IPS-20b (cell line): ENCODE data around the gene UGGT2.
"Not testable (repeated sequence)": the region's sequence is repeated elsewhere in the genome, so short reads cannot be mapped to it uniquely, and the experiment has no call there.

Experiments used
- H3K27ac ChIP-seq: one replicate; pipeline ENCODE4 v1.5.1; 2013; ENCODE audit warnings: low read length
- H3K27me3 ChIP-seq: 2 replicates; pipeline ENCODE4 v1.6.1; 2013; ENCODE audit warnings: mild to moderate bottlenecking, low read length, inconsistent platforms; ENCODE audit not compliant: insufficient read depth
- H3K36me3 ChIP-seq: 2 replicates; pipeline ENCODE4 v1.6.1; 2013; ENCODE audit warnings: low read depth, mild to moderate bottlenecking, inconsistent platforms, low read length, moderate library complexity; ENCODE audit not compliant: insufficient read depth
- H3K4me1 ChIP-seq: 2 replicates; pipeline ENCODE4 v1.6.1; 2013; ENCODE audit warnings: mild to moderate bottlenecking, control low read depth, inconsistent platforms, low read length, moderate library complexity; ENCODE audit not compliant: insufficient read depth
- H3K4me3 ChIP-seq: 2 replicates; pipeline ENCODE4 v1.5.1; 2013; ENCODE audit warnings: mild to moderate bottlenecking, low read length, inconsistent platforms
- H3K9ac ChIP-seq: 2 replicates; pipeline ENCODE4 v1.6.1; 2013; ENCODE audit warnings: low read depth, mild to moderate bottlenecking, inconsistent platforms, low read length, moderate library complexity
- H3K9me3 ChIP-seq: 2 replicates; pipeline ENCODE4 v1.6.1; 2013; ENCODE audit warnings: mild to moderate bottlenecking, low read depth, low read length, inconsistent platforms; ENCODE audit not compliant: insufficient read depth

Gene UGGT2

DNA sequence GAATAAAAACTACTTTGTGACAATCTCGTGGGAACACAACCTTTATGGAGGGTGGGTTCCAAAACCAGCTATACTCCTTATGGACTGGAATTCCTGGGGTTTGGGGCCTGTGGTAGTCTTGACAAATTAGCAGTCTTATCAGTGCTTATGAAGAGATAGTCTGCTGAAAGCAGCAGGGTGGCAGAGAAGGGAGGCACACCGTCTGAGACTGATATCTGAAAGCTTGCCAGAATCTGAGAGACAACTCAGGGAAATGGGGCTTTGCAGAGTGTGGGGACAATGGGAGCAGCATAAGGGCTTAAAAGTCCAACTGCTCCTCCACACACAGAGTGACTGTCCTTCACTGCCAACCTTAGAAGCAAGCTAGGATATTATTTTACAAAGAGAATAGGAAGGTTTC lies 95.9 kb downstream of the UGGT2 start:
- Histone ChIP-seq H3K36me3 (peaks cover 17% of the 10 kb centered on the region), H3K9me3 (peaks cover 37% of the 10 kb centered on the region)

DNA sequence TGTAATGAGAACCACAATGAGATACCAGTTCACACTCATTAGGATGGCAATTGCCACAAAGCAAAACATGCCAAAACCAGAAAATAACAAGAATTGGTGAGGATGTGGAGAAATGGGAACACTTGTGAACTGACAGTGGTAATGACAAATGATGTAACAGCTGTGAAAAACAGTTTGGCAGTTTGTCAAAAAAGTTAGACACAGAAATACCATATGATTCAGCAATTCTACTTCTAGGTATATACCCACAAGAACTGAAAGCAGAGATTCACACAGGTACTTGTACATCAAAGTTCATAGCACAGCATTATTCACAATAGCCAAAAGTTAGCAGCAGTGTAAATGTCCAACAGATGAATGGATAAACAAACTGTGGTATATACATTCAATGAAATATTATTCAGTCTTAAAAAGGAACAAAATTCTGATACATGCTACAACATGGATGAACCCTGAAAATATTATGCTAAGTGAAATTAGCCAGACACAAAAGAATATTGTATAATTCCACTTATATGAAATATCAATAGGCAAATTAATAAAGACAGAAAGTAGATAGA lies 96.5 kb downstream of the UGGT2 start:
- Histone ChIP-seq H3K4me3 (no peak overlapping the region), H3K9ac (no peak overlapping the region), H3K27me3 (no peaks in the 10 kb centered on the region), H3K27ac (no peak overlapping the region), H3K36me3 (peaks cover 17% of the 10 kb centered on the region), H3K9me3 (peaks cover 37% of the 10 kb centered on the region), H3K4me1 (peaks cover 17% of the 10 kb centered on the region; the same call in 1 of the 2 replicates)

More for the DNA sequence above, 95.9 kb downstream of the UGGT2 start:
- Histone ChIP-seq H3K4me3 (no peak overlapping the region), H3K27me3 (no peaks in the 10 kb centered on the region), H3K4me1 (peaks cover 17% of the 10 kb centered on the region; the same call in 1 of the 2 replicates), H3K27ac (no peak overlapping the region), H3K9ac (no peak overlapping the region)

DNA sequence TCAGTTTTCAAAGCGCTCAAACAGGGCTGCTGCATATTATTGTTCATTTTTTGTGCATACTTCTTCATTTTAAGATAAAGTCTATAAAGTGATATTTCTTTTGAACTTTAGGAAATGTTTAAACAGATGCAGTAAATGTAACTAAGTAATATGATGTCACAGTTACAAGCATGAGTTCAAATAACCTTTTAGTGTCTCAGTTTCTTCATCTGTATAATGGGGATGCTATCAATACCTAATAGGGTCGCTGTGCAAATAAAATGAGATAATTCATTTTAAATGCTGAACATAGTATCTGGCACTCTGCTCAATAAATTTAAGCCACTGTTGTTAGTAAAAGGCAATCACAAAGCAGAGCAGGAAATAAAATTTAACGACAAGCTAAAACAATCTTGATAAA lies 97.5 kb downstream of the UGGT2 start:
- no peak overlapping the region for H3K9ac ChIP-seq
- H3K9me3 ChIP-seq, result peaks cover 34% of the 10 kb centered on the region
- peaks cover 17% of the 10 kb centered on the region; the same call in 1 of the 2 replicates for H3K4me1 ChIP-seq
- H3K27ac ChIP-seq, result no peak overlapping the region
- H3K4me3 ChIP-seq, result no peak overlapping the region
- H3K27me3 ChIP-seq, result no peaks in the 10 kb centered on the region
- H3K36me3 ChIP-seq, result peaks cover 17% of the 10 kb centered on the region

DNA sequence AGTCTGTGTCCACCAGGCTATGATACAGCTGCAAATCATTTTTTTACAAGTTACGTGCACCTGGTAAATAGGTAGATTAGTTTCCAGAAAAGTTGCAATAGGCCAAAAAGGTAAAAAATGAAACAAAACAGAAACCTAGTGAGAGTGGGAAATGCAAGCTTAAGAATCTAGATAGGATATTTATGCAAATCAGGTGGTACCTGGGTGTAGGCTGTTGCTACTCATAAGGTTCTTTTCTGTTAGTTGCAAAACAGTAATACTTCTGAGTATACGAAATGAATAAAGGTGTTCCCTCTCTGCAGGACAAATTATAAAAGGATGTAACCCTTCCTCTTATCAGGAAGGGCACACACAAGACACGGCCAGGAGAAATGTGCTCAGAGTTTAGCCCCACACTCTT lies 97.9 kb downstream of the UGGT2 start:
- Histone ChIP-seq H3K9ac (no peak overlapping the region), H3K4me3 (no peak overlapping the region), H3K27me3 (no peaks in the 10 kb centered on the region), H3K9me3 (peaks cover 31% of the 10 kb centered on the region), H3K27ac (peak overlapping the region; percentile 7), H3K36me3 (peaks cover 17% of the 10 kb centered on the region), H3K4me1 (peaks cover 18% of the 10 kb centered on the region; the same call in 1 of the 2 replicates)

DNA sequence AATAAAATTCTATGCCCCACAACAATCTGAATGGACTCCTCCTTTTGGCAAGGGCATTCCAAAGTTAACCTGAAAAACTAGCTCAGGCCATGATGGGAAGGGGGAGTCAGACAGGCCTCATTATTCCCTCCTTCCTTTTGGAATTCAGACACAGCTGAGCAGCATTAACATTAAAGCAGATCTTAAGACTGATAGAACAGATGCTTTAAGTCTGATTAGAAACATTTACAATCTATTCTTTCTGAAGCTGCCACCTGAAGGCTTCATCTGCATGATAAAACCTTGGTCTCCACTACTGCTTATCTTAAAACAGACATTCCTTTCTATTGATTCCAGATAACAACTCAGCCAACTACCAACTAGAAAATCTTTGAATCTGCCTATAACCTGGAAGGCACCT lies 98.9 kb downstream of the UGGT2 start:
- H3K9ac ChIP-seq, result peak overlapping the region; percentile 37; the same call in 1 of the 2 replicates
- peak overlapping the region; percentile 55 for H3K27ac ChIP-seq
- H3K36me3 ChIP-seq, result peaks cover 17% of the 10 kb centered on the region
- peaks cover 24% of the 10 kb centered on the region; the same call in 1 of the 2 replicates for H3K4me1 ChIP-seq
- no peaks in the 10 kb centered on the region for H3K27me3 ChIP-seq
- H3K4me3 ChIP-seq, result peak overlapping the region; percentile 12; the same call in 1 of the 2 replicates
- H3K9me3 ChIP-seq, result peaks cover 25% of the 10 kb centered on the region

DNA sequence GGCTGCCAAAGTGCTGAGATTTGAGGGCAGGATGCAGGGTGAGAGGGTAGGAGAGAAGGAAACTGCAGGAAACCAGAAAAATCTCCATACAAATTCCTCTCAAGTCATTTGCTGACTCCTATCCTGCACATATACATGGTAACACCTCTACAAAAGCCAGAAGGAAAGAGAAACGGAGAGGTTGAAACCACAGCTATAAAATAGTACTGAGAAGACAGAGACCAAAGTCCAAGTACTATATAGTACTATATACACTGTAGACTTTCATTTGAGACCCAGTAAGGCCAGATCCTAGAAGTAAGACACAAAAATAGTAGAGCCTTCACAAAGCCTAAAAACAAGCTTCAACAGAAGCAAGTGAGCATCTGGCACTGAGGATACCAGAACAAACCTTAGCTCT lies 103.1 kb downstream of the UGGT2 start:
- H3K9me3 ChIP-seq, result peaks cover 12% of the 10 kb centered on the region; the same call in 1 of the 2 replicates
- peaks cover 22% of the 10 kb centered on the region; the same call in 1 of the 2 replicates for H3K4me1 ChIP-seq
- peak overlapping the region; percentile 63 for H3K27ac ChIP-seq
- H3K4me3 ChIP-seq, result no peak overlapping the region
- no peaks in the 10 kb centered on the region for H3K27me3 ChIP-seq
- peaks cover 17% of the 10 kb centered on the region for H3K36me3 ChIP-seq
- no peak overlapping the region for H3K9ac ChIP-seq

DNA sequence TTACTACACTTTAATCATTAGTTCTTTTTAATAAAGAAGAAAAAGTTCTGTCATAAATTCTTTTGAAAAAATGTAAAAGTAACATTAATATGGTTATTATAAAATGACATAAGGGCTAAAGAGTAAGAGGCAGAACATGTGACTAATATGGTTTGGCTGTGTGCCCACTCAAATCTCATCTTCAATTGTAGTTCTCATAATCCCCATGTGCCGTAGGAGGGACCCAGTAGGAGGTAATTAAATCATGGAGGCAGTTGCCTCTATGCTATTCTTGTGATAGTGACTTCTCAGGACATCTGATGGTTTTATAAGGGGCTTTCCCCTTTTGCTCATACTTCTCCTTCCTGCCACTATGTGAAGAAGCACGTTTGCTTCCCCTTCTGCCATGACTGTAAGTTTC lies 104.5 kb downstream of the UGGT2 start:
- Histone ChIP-seq H3K27me3 (no peaks in the 10 kb centered on the region), H3K4me3 (no peak overlapping the region), H3K27ac (no peak overlapping the region), H3K9ac (no peak overlapping the region), H3K36me3 (peaks cover 17% of the 10 kb centered on the region; the same call in 1 of the 2 replicates), H3K4me1 (peaks cover 10% of the 10 kb centered on the region; the same call in 1 of the 2 replicates), H3K9me3 (peaks cover 7% of the 10 kb centered on the region; the same call in 1 of the 2 replicates)

DNA sequence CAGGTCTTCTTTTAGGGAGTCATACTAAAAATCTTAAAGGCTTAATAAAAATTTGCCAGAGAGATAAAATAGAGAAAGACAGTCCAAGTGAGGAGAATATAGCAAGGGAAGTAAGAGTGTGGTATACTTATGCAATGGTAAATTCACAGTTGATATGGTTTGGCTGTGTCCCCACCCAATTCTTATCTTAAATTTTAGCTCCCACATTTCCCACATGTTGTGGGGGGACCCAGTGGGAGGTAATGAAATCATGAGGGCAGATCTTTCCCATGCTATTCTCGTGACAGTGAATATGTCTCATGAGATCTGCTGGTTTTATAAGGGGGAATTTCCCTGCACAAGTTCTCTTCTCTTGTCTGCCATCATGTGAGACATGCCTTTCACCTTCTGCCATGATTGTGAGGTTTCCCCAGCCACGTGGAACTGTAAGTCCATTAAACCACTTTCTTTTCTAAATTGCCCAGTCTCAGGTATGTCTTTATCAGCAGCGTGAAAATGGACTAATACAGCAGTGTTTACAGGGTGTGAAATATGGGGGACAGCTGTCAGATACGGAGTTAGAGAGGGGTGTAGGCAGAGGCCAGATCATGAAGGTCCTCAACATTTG lies 115.4 kb downstream of the UGGT2 start:
- Histone ChIP-seq H3K27me3 (no peaks in the 10 kb centered on the region), H3K9ac (no peak overlapping the region), H3K4me3 (no peak overlapping the region), H3K36me3 (peaks cover 56% of the 10 kb centered on the region), H3K27ac (no peak overlapping the region), H3K4me1 (no peaks in the 10 kb centered on the region), H3K9me3 (peaks cover 10% of the 10 kb centered on the region)

DNA sequence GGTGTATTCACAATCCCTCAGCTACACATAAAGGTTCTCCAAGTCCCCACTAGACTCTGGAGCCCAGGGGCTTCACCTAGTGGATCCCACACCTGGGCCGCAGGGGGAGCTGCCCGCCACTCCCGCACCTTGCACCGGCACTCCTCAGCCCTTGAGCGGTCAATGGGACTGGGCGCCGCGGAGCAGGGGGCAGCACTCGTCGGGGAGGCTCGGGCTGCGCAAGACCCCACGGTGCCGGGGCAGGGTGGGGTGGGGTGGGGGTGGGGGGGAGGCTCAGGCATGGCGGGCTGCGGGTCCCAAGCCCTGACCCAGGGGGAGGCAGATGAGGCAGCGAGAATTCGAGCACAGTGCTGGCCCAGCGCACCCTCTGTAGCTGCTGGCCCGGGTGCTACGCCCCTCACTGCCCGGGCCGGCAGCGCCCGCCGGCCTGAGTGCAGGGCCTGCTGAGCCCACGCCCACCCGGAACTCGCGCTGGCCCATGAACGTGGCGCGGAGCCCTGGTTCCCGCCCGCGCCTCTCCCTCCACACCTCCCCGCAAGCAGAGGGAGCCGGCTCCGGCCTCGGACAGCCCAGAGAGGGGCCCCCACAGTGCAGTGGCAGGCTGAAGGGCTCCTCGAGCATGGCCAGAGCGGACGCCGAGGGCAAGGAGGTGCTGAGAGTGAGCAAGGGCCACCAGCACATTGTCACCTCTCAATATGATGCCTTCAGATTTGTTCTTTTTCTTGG lies 121.7 kb downstream of the UGGT2 start:
- Histone ChIP-seq H3K9me3 (peaks cover 36% of the 10 kb centered on the region), H3K27me3 (no peaks in the 10 kb centered on the region), H3K4me3 (no peak overlapping the region), H3K4me1 (no peaks in the 10 kb centered on the region), H3K9ac (no peak overlapping the region), H3K36me3 (peaks cover 49% of the 10 kb centered on the region), H3K27ac (no peak overlapping the region)

DNA sequence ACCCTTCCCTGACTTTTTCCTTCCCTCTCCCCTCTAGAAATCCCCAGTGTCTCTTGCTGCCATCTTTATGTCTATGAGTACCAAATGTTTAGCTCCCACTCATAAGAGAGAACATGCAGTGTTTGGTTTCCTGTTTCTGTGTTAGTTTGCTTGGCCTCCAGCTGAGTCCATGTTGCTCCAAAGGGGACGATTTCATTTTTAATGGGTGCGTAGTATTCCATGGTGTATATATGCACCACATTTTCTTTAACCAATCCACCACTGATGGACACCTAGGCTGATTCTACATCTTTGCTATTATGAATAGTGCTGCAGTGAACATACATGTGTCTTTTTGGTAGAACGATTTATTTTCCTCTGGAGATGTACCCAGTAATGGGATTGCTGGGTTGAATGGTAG lies 123.8 kb downstream of the UGGT2 start:
- H3K9ac ChIP-seq, result no peak overlapping the region
- H3K4me3 ChIP-seq, result no peak overlapping the region
- no peak overlapping the region for H3K27ac ChIP-seq
- peaks cover 28% of the 10 kb centered on the region; the same call in 1 of the 2 replicates for H3K36me3 ChIP-seq
- no peaks in the 10 kb centered on the region for H3K27me3 ChIP-seq
- H3K4me1 ChIP-seq, result no peaks in the 10 kb centered on the region; the same call in 1 of the 2 replicates
- H3K9me3 ChIP-seq, result peaks cover 33% of the 10 kb centered on the region

DNA sequence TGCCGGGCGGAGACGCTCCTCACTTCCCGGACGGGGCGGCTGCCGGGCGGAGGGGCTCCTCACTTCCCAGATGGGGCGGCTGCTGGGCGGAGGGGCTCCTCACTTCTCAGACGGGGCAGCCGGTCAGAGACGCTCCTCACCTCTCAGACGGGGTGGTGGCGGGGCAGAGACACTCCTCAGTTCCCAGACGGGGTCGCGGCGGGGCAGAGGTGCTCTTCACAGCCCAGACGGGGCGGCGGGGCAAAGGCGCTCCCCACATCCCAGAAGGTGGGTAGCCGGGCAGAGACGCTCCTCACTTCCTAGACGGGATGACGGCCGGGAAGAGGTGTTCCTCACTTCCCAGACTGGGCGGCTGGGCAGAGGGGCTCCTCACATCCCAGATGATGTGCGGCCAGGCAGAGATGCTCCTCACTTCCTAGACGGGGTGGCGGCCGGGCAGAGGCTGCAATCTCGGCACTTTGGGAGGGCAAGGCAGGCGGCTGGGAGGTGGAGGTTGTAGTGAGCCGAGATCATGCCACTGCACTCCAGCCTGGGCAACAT lies 124.8 kb downstream of the UGGT2 start:
- H3K4me3 ChIP-seq, H3K9ac ChIP-seq, H3K4me1 ChIP-seq, H3K27ac ChIP-seq, H3K27me3 ChIP-seq: not testable (repeated sequence)
- Histone ChIP-seq H3K36me3 (peaks cover 23% of the 10 kb centered on the region; the same call in 1 of the 2 replicates), H3K9me3 (peaks cover 26% of the 10 kb centered on the region)
